IMR-90 (cell line): ENCODE measurements around the gene SERPINB5. TPM values are rescaled to one million over a fixed set of nuclear protein-coding genes. Genes with fewer than 3 reads are reported as not detected.

Experiments used
- ATAC-seq: fragments of 200-7000 bp; cut with Tn5 transposase; 2 replicates; pipeline ENCODE4 v1.9.1; 2020; ENCODE audit warnings: low read depth, mild to moderate bottlenecking, moderate library complexity
- BruUV-seq: library from RNA; stranded (reverse); fragments of 400-500 nt; replicated peaks from 2 replicates; lab custom pipeline; 2021; lab: Mats Ljungman, UMichigan
- CTCF ChIA-PET: fragments of 300-600 bp; formaldehyde crosslinking; extraction: SDS; loops from one replicate; lab custom pipeline; 2021; ENCODE audit warnings: antibody characterized with exemption; lab: Yijun Ruan, JAX
- POLR2A ChIA-PET: fragments of 300-600 bp; sonication (Branson Sonifier 250); formaldehyde crosslinking; loops from one replicate; lab custom pipeline; 2022; ENCODE audit warnings: antibody characterized with exemption; ENCODE audit not compliant: unreplicated experiment; lab: Charles Lee
- DNase-seq: peaks from one replicate; pipeline ENCODE4 v3.0.0; 2013
- H2AFZ ChIP-seq: replicated peaks from 2 replicates; pipeline ENCODE3; 2013; ENCODE audit warnings: low read length, mild to moderate bottlenecking; ENCODE audit not compliant: poor library complexity
- H2AK5ac ChIP-seq: 2 replicates; pipeline ENCODE4 v1.6.1; 2013; ENCODE audit warnings: low read depth, low read length, inconsistent platforms
- H2AK9ac ChIP-seq: replicated peaks from 2 replicates; pipeline ENCODE3; 2013; ENCODE audit warnings: mild to moderate bottlenecking, low read depth, low read length, moderate library complexity; ENCODE audit not compliant: poor library complexity
- H2BK120ac ChIP-seq: 2 replicates; pipeline ENCODE4 v1.6.1; 2013; ENCODE audit warnings: low read depth, low read length, inconsistent platforms
- H2BK15ac ChIP-seq: 3 replicates; pipeline ENCODE4 v1.6.1; 2013; ENCODE audit warnings: low read depth, low read length, inconsistent platforms
- H2BK20ac ChIP-seq: 2 replicates; pipeline ENCODE4 v1.6.1; 2013; ENCODE audit warnings: low read depth, mild to moderate bottlenecking, inconsistent platforms, low read length, moderate library complexity
- H2BK5ac ChIP-seq: 2 replicates; pipeline ENCODE4 v1.6.1; 2013; ENCODE audit warnings: mild to moderate bottlenecking, low read depth, low read length, inconsistent platforms; ENCODE audit not compliant: poor library complexity, severe bottlenecking
- H3K14ac ChIP-seq: replicated peaks from 2 replicates; pipeline ENCODE4 v1.6.1; 2013; ENCODE audit warnings: low read depth, low read length, inconsistent platforms
- H3K18ac ChIP-seq: 2 replicates; pipeline ENCODE4 v1.6.1; 2013; ENCODE audit warnings: low read depth, low read length, control low read depth
- H3K23ac ChIP-seq: 2 replicates; pipeline ENCODE4 v1.6.1; 2013; ENCODE audit warnings: low read depth, low read length, inconsistent platforms
- H3K27ac ChIP-seq: 2 replicates; pipeline ENCODE4 v1.5.1; 2013; ENCODE audit warnings: mild to moderate bottlenecking, control low read depth, low read length; ENCODE audit not compliant: insufficient read depth
- H3K27me3 ChIP-seq: 2 replicates; pipeline ENCODE4 v1.6.1; 2013; ENCODE audit warnings: low read length; ENCODE audit not compliant: control insufficient read depth, insufficient read depth
- H3K36me3 ChIP-seq: 2 replicates; pipeline ENCODE4 v1.6.1; 2013; ENCODE audit warnings: low read length, mixed read lengths; ENCODE audit not compliant: control insufficient read depth, insufficient read depth
- H3K4ac ChIP-seq: 2 replicates; pipeline ENCODE4 v1.6.1; 2013; ENCODE audit warnings: low read depth, low read length, inconsistent platforms
- H3K4me1 ChIP-seq: 2 replicates; pipeline ENCODE4 v1.6.1; 2013; ENCODE audit warnings: low read length, mixed read lengths; ENCODE audit not compliant: control insufficient read depth, insufficient read depth
- H3K4me2 ChIP-seq: 2 replicates; pipeline ENCODE4 v1.6.1; 2013; ENCODE audit warnings: low read depth, mild to moderate bottlenecking, control low read depth, low read length, moderate library complexity
- H3K4me3 ChIP-seq: 2 replicates; pipeline ENCODE4 v1.5.1; 2013; ENCODE audit warnings: low read depth, mild to moderate bottlenecking, control low read depth, low read length, moderate library complexity; ENCODE audit not compliant: insufficient read depth
- H3K56ac ChIP-seq: 2 replicates; pipeline ENCODE4 v1.6.1; 2013; ENCODE audit warnings: low read length, inconsistent platforms; ENCODE audit not compliant: insufficient read depth; ENCODE audit errors: extremely low read depth
- H3K79me1 ChIP-seq, 2 experiments: 2 replicates each; pipeline ENCODE4 v1.6.1; 2013; ENCODE audit warnings: low read length in 2 of 2, inconsistent platforms in 1 of 2, low read depth in 1 of 2
- H3K9ac ChIP-seq: 2 replicates; pipeline ENCODE4 v1.6.1; 2013; ENCODE audit warnings: low read depth, low read length, control low read depth
- H3K9me1 ChIP-seq: 2 replicates; pipeline ENCODE4 v1.6.1; 2013; ENCODE audit warnings: low read length, inconsistent platforms; ENCODE audit not compliant: insufficient read depth
- H3K9me3 ChIP-seq: 2 replicates; pipeline ENCODE4 v1.6.1; 2013; ENCODE audit warnings: low read length; ENCODE audit not compliant: control insufficient read depth, insufficient read depth
- H4K20me1 ChIP-seq: 2 replicates; pipeline ENCODE4 v1.6.1; 2013; ENCODE audit warnings: low read length, inconsistent platforms; ENCODE audit not compliant: insufficient read depth
- H4K5ac ChIP-seq: 2 replicates; pipeline ENCODE4 v1.6.1; 2013; ENCODE audit warnings: mild to moderate bottlenecking, low read depth, low read length, control low read depth
- H4K8ac ChIP-seq, 2 experiments: 2 replicates each; pipeline ENCODE4 v1.6.1; 2013; ENCODE audit warnings: low read depth in 2 of 2, low read length in 2 of 2, control low read depth in 1 of 2, inconsistent platforms in 1 of 2
- H4K91ac ChIP-seq: 2 replicates; pipeline ENCODE4 v1.6.1; 2013; ENCODE audit warnings: low read depth, low read length, inconsistent platforms; ENCODE audit not compliant: insufficient read depth
- BHLHE40 ChIP-seq: fragments of 150-350 bp; IDR thresholded peaks from 2 replicates; pipeline ENCODE4 v1.6.1; 2016; ENCODE audit warnings: mild to moderate bottlenecking, low read depth, low read length
- CEBPB ChIP-seq: IDR thresholded peaks from 2 replicates; pipeline ENCODE4 v1.6.1; 2012; ENCODE audit warnings: low read depth, low read length, improper control_type of control experiment
- CHD1 ChIP-seq: IDR thresholded peaks from 2 replicates; pipeline ENCODE4 v1.6.1; 2012; ENCODE audit warnings: low read depth, low read length, improper control_type of control experiment
- FOS ChIP-seq: fragments of 150-350 bp; IDR thresholded peaks from 2 replicates; pipeline ENCODE4 v1.6.1; 2016; ENCODE audit warnings: low read depth, low read length
- MAFK ChIP-seq: IDR thresholded peaks from 2 replicates; pipeline ENCODE4 v1.6.1; 2012; ENCODE audit warnings: low read depth, low read length, improper control_type of control experiment
- MAZ ChIP-seq: IDR thresholded peaks from 2 replicates; pipeline ENCODE4 v1.6.1; 2012; ENCODE audit warnings: low read depth, mild to moderate bottlenecking, low read length, improper control_type of control experiment, moderate library complexity, borderline replicate concordance
- MXI1 ChIP-seq: IDR thresholded peaks from 2 replicates; pipeline ENCODE4 v1.6.1; 2012; ENCODE audit warnings: low read depth, mild to moderate bottlenecking, low read length, moderate library complexity, borderline replicate concordance
- NFE2L2 ChIP-seq: fragments of 150-350 bp; IDR thresholded peaks from 2 replicates; pipeline ENCODE4 v1.6.1; 2016; ENCODE audit warnings: low read depth, mild to moderate bottlenecking, low read length
- POLR2A ChIP-seq: IDR thresholded peaks from 2 replicates; pipeline ENCODE4 v1.6.1; 2012; ENCODE audit warnings: mild to moderate bottlenecking, low read depth, low read length
- RAD21 ChIP-seq: IDR thresholded peaks from 2 replicates; pipeline ENCODE4 v1.6.1; 2012; ENCODE audit warnings: low read length, improper control_type of control experiment
- RCOR1 ChIP-seq: IDR thresholded peaks from 2 replicates; pipeline ENCODE4 v1.6.1; 2012; ENCODE audit warnings: mild to moderate bottlenecking, low read length, improper control_type of control experiment; ENCODE audit not compliant: insufficient replicate concordance
- RFX5 ChIP-seq: IDR thresholded peaks from 2 replicates; pipeline ENCODE4 v1.8.0; 2012; ENCODE audit warnings: low read depth, mild to moderate bottlenecking, low read length, moderate library complexity
- SMC3 ChIP-seq: fragments of 150-350 bp; IDR thresholded peaks from 2 replicates; pipeline ENCODE4 v1.6.1; 2016; ENCODE audit warnings: low read depth, mild to moderate bottlenecking, antibody characterized with exemption, low read length, moderate library complexity
- WGBS, 2 experiments: methylation state at CpG; one replicate each; pipeline versions ENCODE4 v1.1.5 to v1.1.7; 2013; ENCODE audit warnings: missing lambda C conversion rate in 2 of 2; ENCODE audit not compliant: insufficient read length in 1 of 2; ENCODE audit errors: extremely low coverage in 2 of 2; 5-methylcytosine and 5-hydroxymethylcytosine counted together
- dilution Hi-C: fragments of 300-500 bp; cut with HindIII; formaldehyde crosslinking; loops from one replicate; pipeline ENCODE4 v1.14.3; 2018; ENCODE audit warnings: low sequenced_read_pairs; ENCODE audit not compliant: unreplicated experiment
- in situ Hi-C: fragments of 300-500 bp; cut with MboI; formaldehyde crosslinking; loops from 3 replicates; pipeline ENCODE4 v1.14.3; 2019; ENCODE audit warnings: low sequenced_read_pairs, inconsistent platforms, mixed read lengths
- intact Hi-C: fragments of 100-400 bp; cut with micrococcal nuclease; formaldehyde crosslinking; loops from 2 replicates; pipeline ENCODE4 v1.10.0; 2022
- polyA plus RNA-seq, 3 experiments: library from polyadenylated mRNA; depleted of rRNA; stranded (reverse); fragments of >200 nt; gene quantifications; 2 replicates each; pipeline ENCODE4 v1.2.3, GENCODE V29; 2012; ENCODE audit warnings: low replicate concordance in 1 of 3
- total RNA-seq: library from RNA; depleted of rRNA; stranded (reverse); fragments of >200 nt; gene quantifications from 2 replicates; pipeline ENCODE4 v1.2.3, GENCODE V29; 2012
- TF ChIP-seq, protein P1 (sequence below): fragments of 150-350 bp; IDR thresholded peaks from 2 replicates; pipeline ENCODE4 v1.6.1; 2016; ENCODE audit warnings: low read depth, mild to moderate bottlenecking, low read length, moderate library complexity, borderline replicate concordance
- TF ChIP-seq, protein P2 (sequence below): conservative IDR thresholded peaks from 2 replicates; pipeline ENCODE4 v1.5.1; 2012; ENCODE audit warnings: mild to moderate bottlenecking, low read depth, low read length, improper control_type of control experiment
- TF ChIP-seq, protein P3 (sequence below): fragments of 150-350 bp; IDR thresholded peaks from 2 replicates; pipeline ENCODE4 v1.6.1; 2017; ENCODE audit warnings: mild to moderate bottlenecking, antibody characterized with exemption, low read length, low read depth

SERPINB5 gene
- total and polyA plus RNA-seq, 2 of the 4 experiments (the other 2 are of a cell fraction): not detected

DNA sequence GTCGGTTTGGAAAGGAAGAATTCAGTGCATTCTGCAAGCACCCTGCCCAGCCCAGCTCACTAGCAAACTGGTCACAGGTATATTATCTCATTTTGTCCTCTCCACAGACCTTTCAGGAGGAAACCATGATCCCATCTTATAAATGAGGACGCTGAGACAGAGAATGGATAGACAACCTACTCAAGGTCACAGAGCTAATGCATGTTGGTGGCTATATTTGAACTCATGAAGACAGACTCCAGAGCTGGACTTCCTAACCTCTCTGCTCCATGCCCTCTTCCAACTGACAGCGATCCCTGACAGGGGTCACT, 29.5 kb downstream of the SERPINB5 start:
- Histone ChIP-seq H3K4me3 (no peak overlapping the region), H2AFZ (no peak overlapping the region), H3K9me1 (no peaks in the 10 kb centered on the region), H2BK120ac (no peak overlapping the region), H2BK15ac (no peak overlapping the region), H3K4ac (no peak overlapping the region), H4K8ac (no peak overlapping the region), H3K18ac (no peak overlapping the region), H3K36me3 (no peaks in the 10 kb centered on the region), H3K14ac (no peak overlapping the region), H3K4me2 (no peak overlapping the region), H3K79me1 (no peaks in the 10 kb centered on the region), H2AK9ac (no peak overlapping the region), H2BK5ac (no peak overlapping the region), H3K23ac (no peak overlapping the region), H3K4me1 (no peaks in the 10 kb centered on the region), H3K56ac (no peak overlapping the region), H4K5ac (no peak overlapping the region), H3K27me3 (peaks cover 13% of the 10 kb centered on the region), H3K9ac (no peak overlapping the region), H4K20me1 (no peaks in the 10 kb centered on the region), H4K91ac (no peak overlapping the region), H3K27ac (no peak overlapping the region), H2BK20ac (no peak overlapping the region), H3K9me3 (no peaks in the 10 kb centered on the region), H2AK5ac (no peak overlapping the region)
- TF ChIP-seq, protein P1, sequence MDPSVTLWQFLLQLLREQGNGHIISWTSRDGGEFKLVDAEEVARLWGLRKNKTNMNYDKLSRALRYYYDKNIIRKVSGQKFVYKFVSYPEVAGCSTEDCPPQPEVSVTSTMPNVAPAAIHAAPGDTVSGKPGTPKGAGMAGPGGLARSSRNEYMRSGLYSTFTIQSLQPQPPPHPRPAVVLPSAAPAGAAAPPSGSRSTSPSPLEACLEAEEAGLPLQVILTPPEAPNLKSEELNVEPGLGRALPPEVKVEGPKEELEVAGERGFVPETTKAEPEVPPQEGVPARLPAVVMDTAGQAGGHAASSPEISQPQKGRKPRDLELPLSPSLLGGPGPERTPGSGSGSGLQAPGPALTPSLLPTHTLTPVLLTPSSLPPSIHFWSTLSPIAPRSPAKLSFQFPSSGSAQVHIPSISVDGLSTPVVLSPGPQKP: no peak
- TF ChIP-seq POLR2A: no peak
- TF ChIP-seq MXI1: no peak
- TF ChIP-seq SMC3: no peak
- no peak for TF ChIP-seq RCOR1
- TF ChIP-seq FOS: no peak
- TF ChIP-seq, protein P2, sequence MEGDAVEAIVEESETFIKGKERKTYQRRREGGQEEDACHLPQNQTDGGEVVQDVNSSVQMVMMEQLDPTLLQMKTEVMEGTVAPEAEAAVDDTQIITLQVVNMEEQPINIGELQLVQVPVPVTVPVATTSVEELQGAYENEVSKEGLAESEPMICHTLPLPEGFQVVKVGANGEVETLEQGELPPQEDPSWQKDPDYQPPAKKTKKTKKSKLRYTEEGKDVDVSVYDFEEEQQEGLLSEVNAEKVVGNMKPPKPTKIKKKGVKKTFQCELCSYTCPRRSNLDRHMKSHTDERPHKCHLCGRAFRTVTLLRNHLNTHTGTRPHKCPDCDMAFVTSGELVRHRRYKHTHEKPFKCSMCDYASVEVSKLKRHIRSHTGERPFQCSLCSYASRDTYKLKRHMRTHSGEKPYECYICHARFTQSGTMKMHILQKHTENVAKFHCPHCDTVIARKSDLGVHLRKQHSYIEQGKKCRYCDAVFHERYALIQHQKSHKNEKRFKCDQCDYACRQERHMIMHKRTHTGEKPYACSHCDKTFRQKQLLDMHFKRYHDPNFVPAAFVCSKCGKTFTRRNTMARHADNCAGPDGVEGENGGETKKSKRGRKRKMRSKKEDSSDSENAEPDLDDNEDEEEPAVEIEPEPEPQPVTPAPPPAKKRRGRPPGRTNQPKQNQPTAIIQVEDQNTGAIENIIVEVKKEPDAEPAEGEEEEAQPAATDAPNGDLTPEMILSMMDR: no peak
- TF ChIP-seq RAD21: no peak
- TF ChIP-seq BHLHE40: no peak
- TF ChIP-seq MAFK: no peak
- TF ChIP-seq CEBPB: no peak
- TF ChIP-seq CHD1: no peak
- TF ChIP-seq, protein P3, sequence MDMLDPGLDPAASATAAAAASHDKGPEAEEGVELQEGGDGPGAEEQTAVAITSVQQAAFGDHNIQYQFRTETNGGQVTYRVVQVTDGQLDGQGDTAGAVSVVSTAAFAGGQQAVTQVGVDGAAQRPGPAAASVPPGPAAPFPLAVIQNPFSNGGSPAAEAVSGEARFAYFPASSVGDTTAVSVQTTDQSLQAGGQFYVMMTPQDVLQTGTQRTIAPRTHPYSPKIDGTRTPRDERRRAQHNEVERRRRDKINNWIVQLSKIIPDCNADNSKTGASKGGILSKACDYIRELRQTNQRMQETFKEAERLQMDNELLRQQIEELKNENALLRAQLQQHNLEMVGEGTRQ: no peak
- TF ChIP-seq RFX5: no peak
- no peak for TF ChIP-seq MAZ
- no peak for TF ChIP-seq NFE2L2
- BruUV-seq: no TSS peak
- intact Hi-C loops (no loop called here), dilution Hi-C loops (no loop called here), in situ Hi-C loops (no loop called here)
- ATAC-seq (no peak), DNase-seq (no peak)
- POLR2A ChIA-PET: no interaction called here
- CTCF ChIA-PET: interaction anchor here (0.8 to 1.9 kb wide), 10 partner anchors 9 to 345 kb away, joined by 3 to 7 read pairs (median 4); no protein-coding TSS in a partner anchor
- no CpG with 5 or more reads among the region's 3 CpGs for WGBS, 2 experiments
